ENCODE data around the gene FBXO47. TPM values are rescaled to one million over a fixed set of nuclear protein-coding genes. Genes with fewer than 3 reads are reported as not detected.
"Not testable (repeated sequence)": the region's sequence is repeated elsewhere in the genome, so short reads cannot be mapped to it uniquely, and the experiment has no call there.

FBXO47 gene
- polyA plus RNA-seq, 3 donors: not detected

GRCh38 chr17:38976187-38976551, 9.0 kb upstream of the FBXO47 start:
- H3K79me2 ChIP-seq (ENCODE audit: insufficient read depth, low read length); H3K9me3 ChIP-seq (replicated peaks in 1 of 2; ENCODE audit: control insufficient read depth in 1 of 2, insufficient read depth in 1 of 2, low read length in 2 of 2); H3K9me3 Mint-ChIP-seq; H3K27me3 ChIP-seq (ENCODE audit: control insufficient read depth in 2 of 2, insufficient read depth in 2 of 2, low read length in 2 of 2); H3K27me3 Mint-ChIP-seq (ENCODE audit: low read depth in 3 of 3); H3K4me1 Mint-ChIP-seq; H2AFZ ChIP-seq (ENCODE audit: insufficient read depth, low read depth, low read length, poor library complexity, severe bottlenecking); H3K36me3 ChIP-seq (replicated peaks in 1 of 2; ENCODE audit: control insufficient read depth in 1 of 2, insufficient read depth in 2 of 2, low read length in 2 of 2); H3K36me3 Mint-ChIP-seq; H3K9ac ChIP-seq (ENCODE audit: insufficient read depth, low read length, poor library complexity, severe bottlenecking); intact Hi-C loops (cut with micrococcal nuclease); H4K20me1 ChIP-seq (ENCODE audit: insufficient read depth, low read length): not testable (repeated sequence)
- no CpG with 5 or more reads among the region's 6 CpGs for WGBS (ENCODE audit: insufficient coverage)
- H3K4me3 Mint-ChIP-seq: peak overlapping the region in 1 of 2 donors; percentile 49
- Histone ChIP-seq H3K4me3 (replicated peaks in 1 of 3; ENCODE audit: low read depth in 2 of 3, low read length in 3 of 3) (peak overlapping the region in 1 of 3 experiments; percentile 48), H3K4me2 (replicated peaks; ENCODE audit: extremely low read depth, low read length, poor library complexity, severe bottlenecking) (peak overlapping the region; percentile 26), H3K27ac (ENCODE audit: low read depth in 1 of 2, low read length in 2 of 2) (peak overlapping the region; percentile 20 to 48), H3K4me1 (ENCODE audit: control insufficient read depth in 1 of 2, insufficient read depth in 2 of 2, low read length in 2 of 2) (peaks cover 22 to 26% of the 10 kb centered on the region in 2 donors)
- peak overlapping the region; percentile 59 to 93 (median 86) for H3K27ac Mint-ChIP-seq
- peak; percentile 38 to 66 (median 43) for DNase-seq
- peak; percentile 25 for TF ChIP-seq CTCF (IDR thresholded peaks at IDR 0.05)

GRCh38 chr17:38970804-38971203, 3.6 kb upstream of the FBXO47 start:
- no peak for TF ChIP-seq CTCF (IDR thresholded peaks at IDR 0.05)
- Mint-ChIP-seq H3K9me3 (peaks cover 0 to 4% (median 0%) of the 10 kb centered on the region in 7 donors), H3K27me3 (ENCODE audit: low read depth in 3 of 3) (no peaks in the 10 kb centered on the region), H3K27ac (no peak overlapping the region), H3K4me1 (peaks cover 13% of the 10 kb centered on the region), H3K4me3 (no peak overlapping the region), H3K36me3 (no peaks in the 10 kb centered on the region)
- Histone ChIP-seq H3K4me1 (ENCODE audit: control insufficient read depth in 1 of 2, insufficient read depth in 2 of 2, low read length in 2 of 2) (peaks cover 17 to 19% of the 10 kb centered on the region in 2 donors), H3K79me2 (ENCODE audit: insufficient read depth, low read length) (no peaks in the 10 kb centered on the region), H3K4me3 (replicated peaks in 1 of 3; ENCODE audit: low read depth in 2 of 3, low read length in 3 of 3) (no peak overlapping the region), H2AFZ (ENCODE audit: insufficient read depth, low read depth, low read length, poor library complexity, severe bottlenecking) (no peak overlapping the region), H3K4me2 (replicated peaks; ENCODE audit: extremely low read depth, low read length, poor library complexity, severe bottlenecking) (no peak overlapping the region), H3K36me3 (replicated peaks in 1 of 2; ENCODE audit: control insufficient read depth in 1 of 2, insufficient read depth in 2 of 2, low read length in 2 of 2) (no peaks in the 10 kb centered on the region), H3K27ac (ENCODE audit: low read depth in 1 of 2, low read length in 2 of 2) (no peak overlapping the region), H3K9ac (ENCODE audit: insufficient read depth, low read length, poor library complexity, severe bottlenecking) (no peak overlapping the region), H3K9me3 (replicated peaks in 1 of 2; ENCODE audit: control insufficient read depth in 1 of 2, insufficient read depth in 1 of 2, low read length in 2 of 2) (no peaks in the 10 kb centered on the region), H4K20me1 (ENCODE audit: insufficient read depth, low read length) (no peaks in the 10 kb centered on the region), H3K27me3 (ENCODE audit: control insufficient read depth in 2 of 2, insufficient read depth in 2 of 2, low read length in 2 of 2) (no peaks in the 10 kb centered on the region)
- DNase-seq: no peak
- intact Hi-C loops (cut with micrococcal nuclease): no loop called here
- WGBS (ENCODE audit: insufficient coverage): 98% methylated on average over 5 of the region's 5 CpGs

All from CD14-positive monocyte (primary cell).